T-helper 22 cell (primary cell): Measurements from ENCODE around the gene MPC1.
"Not testable (repeated sequence)": the region's sequence is repeated elsewhere in the genome, so short reads cannot be mapped to it uniquely, and the experiment has no call there.

Source experiments
- DNase-seq: peaks from one replicate; pipeline ENCODE4 v3.0.0-alpha.2; 2020; ENCODE audit warnings: low read depth

The MPC1 gene

DNA sequence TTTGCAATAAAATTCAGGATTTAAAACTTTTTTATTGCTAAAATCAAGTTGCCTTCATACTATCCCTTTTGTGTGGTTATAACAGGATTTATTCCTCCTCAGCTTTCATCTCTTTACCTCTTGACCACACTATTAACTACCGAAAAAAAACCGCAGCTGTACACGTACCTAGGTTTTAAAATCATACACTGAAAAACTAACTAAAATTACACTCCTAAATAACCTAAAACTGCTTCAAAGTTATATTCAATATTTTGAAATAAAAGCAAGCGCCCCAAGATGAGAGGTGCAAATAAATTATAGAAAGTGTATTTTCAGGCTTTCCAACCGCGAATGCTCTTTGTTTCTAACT is 1.4 kb downstream of the MPC1 start:
- no peak for DNase-seq

- DNase-seq = no peak
Observed at GRCh38 chr6:166379800-166380199, 2.9 kb downstream of the MPC1 start.

GRCh38 chr6:166379103-166379586 is 3.6 kb downstream of the MPC1 start:
- no peak for DNase-seq

DNA sequence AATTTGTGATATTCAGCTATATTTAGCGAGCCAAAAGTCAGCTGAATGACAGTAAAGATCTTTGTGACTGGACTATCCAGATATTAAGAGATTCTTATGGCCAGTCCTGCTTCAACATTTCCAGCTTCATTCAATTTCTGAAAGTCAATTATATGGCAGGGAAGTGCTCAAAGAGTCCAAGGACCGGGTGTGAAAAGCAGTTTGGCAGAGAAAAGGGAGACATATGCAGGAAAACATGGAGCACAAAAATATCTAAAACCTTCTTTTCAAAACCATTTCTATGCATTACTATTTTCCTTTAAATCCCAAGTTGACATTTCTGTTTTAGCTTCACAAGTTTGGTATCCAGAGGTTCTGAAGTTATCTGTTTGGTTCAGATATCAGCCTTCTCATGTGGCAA is 5.0 kb downstream of the MPC1 start:
- DNase-seq = no peak

GRCh38 chr6:166375013-166375412 is 7.7 kb downstream of the MPC1 start:
- no peak for DNase-seq

GRCh38 chr6:166370489-166370888 is 12.3 kb downstream of the MPC1 start:
- DNase-seq = no peak

GRCh38 chr6:166369782-166370181 is 13.0 kb downstream of the MPC1 start:
- DNase-seq = no peak

GRCh38 chr6:166366921-166367320 is 15.8 kb downstream of the MPC1 start:
- no peak for DNase-seq

- no peak for DNase-seq
Observed at GRCh38 chr6:166365806-166366205, 16.9 kb downstream of the MPC1 start.

- no peak for DNase-seq
Observed at GRCh38 chr6:166365221-166365620, 17.5 kb downstream of the MPC1 start.

DNA sequence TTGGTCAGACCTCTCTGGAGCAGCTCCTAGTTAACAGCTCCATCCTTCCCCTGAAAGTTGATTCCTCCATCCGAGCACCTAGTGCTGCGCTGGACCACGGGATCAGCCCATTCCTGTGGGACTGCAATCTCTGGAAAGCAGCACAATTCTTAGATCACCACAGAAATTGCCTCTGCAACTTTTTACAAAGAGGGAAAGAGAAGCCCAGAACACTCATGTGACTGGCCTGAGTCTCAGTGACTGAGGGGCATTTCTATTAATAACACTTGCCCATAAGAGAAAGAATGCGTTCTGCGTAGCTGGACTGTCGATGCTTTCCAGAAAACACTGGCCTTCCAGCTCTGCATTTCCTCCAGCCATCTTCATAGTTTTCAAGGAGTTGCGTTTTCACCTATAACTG is 18.3 kb downstream of the MPC1 start:
- DNase-seq = no peak

GRCh38 chr6:166362427-166362826 is 20.3 kb downstream of the MPC1 start:
- DNase-seq = not testable (repeated sequence)

DNA sequence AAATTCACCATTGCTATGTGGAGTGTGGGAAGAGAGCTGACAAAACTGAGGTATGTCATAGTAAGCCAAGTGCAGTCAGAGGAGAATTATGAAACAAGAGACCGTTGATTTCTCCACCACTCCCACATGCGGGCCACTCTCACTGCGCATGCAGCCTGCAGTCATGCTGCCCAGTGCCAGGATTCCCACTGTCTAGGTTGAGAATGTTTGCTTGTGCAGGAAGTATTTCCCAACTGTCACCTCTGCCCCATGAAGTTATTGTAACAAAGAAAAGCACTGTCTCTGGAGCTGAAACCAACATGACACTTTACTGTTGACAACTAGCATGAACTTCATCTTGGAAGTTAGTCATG is 21.7 kb downstream of the MPC1 start:
- no peak for DNase-seq

GRCh38 chr6:166360243-166361076 is 22.3 kb downstream of the MPC1 start:
- no peak for DNase-seq

GRCh38 chr6:166355552-166355951 is 27.2 kb downstream of the MPC1 start:
- DNase-seq = no peak

- DNase-seq = no peak
Observed at GRCh38 chr6:166354965-166355364, 27.8 kb downstream of the MPC1 start.

DNA sequence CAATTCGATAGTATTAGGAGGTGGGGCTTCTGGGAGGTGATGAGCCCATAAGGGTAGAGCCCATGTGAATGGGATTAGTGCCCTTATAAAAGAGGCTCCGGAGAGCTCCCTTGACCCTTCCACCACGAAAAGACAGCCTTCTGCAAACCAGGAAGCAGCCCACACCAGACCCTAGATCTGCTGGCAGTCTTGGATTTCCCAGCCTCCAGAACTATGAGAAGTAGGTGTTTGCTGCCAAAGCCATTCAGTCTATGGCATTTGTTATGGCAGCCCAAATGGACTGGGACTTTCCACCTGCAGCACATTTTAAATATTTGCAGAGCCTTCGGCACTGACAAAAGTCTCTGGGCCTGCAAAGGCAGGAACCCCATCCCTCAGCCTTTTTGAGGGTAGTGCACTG is 28.6 kb downstream of the MPC1 start:
- no peak for DNase-seq

GRCh38 chr6:166353507-166353906 is 29.2 kb downstream of the MPC1 start:
- no peak for DNase-seq

DNA sequence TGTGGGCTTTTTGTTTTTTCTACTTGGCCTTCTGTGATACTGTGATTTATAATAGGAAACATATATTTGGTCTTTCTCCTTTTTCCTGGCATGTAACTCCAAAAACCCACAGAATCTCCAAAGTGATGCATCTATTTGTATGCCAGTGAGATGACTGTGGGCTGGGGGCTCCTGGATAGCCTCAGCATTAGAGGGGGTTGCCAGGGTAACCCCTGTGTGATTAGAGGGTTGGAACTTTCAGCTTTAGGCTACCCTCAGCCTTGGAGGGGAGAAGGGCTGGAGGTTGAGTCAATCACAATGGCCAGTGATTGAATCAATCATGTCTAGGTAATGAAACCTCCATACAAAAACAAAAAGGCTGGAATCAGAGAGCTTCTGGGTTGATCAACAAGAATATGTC is 29.8 kb downstream of the MPC1 start:
- no peak for DNase-seq

- DNase-seq = no peak
Observed at GRCh38 chr6:166351715-166352285, 30.9 kb downstream of the MPC1 start.

DNA sequence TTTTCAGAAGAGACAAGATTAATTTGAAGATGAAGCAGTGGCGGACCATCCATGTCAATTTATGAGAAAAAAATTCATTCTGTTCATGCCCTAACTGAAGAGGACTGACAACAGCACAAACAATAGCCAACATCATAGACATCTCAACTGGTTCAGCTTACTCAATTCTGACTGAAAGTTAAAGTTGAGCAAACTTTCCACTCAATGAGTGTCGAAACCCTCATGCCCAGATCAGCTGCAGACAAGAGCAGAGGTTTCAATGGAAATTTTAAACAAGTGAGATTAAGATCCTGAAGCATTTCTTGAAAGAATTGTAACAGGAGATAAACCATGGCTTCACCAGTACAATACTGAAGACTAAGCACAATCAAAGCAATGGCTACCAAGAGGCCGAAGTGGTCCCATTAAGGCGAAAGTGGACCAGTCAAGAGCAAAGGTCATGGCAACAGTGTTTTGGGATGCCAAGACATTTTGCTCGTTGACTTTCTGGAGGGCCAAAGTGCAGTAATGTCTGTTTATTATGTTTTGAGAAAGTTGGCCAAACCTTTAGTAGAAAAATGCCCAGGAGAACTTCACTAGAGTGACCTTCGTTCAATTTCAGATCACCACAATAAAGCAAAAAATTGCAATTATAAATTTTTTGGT is 34.3 kb downstream of the MPC1 start:
- DNase-seq = no peak

- DNase-seq = no peak
Observed at GRCh38 chr6:166346965-166347364, 35.8 kb downstream of the MPC1 start.

DNA sequence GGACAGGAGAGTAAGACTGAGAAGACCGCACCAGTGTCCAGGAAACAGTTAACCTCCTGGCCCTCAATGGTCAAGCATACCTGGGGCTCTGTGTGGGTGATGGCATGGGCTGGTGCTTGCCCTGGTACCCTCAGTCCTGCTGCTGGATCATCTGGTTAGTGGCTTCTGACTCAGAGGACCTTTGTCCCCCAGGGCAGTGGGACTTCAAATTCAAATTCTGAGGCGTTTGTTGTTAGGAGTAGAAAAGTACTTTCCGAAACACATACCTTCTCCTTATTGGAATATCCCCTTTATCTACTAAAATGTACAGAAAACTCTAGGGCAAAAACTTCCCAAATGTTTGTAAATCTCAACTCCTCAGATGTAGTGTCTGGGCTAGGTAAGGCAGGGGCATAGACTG is 36.3 kb downstream of the MPC1 start:
- DNase-seq = no peak
